HepG2 (cell line): Measurements from ENCODE around the gene SLC18A3. TPM values are rescaled to one million over a fixed set of nuclear protein-coding genes. Genes with fewer than 3 reads are reported as not detected.

Experiments used
- ATAC-seq: fragments of 200-7000 bp; cut with Tn5 transposase; 3 replicates; pipeline ENCODE4 v1.9.1; 2020; ENCODE audit warnings: mild to moderate bottlenecking, moderate library complexity
- BruUV-seq: library from RNA; stranded (reverse); fragments of 400-500 nt; replicated peaks from 2 replicates; lab custom pipeline; 2021; lab: Mats Ljungman, UMichigan
- CTCF ChIA-PET: fragments of 300-600 bp; formaldehyde crosslinking; extraction: SDS; loops from one replicate; lab custom pipeline; 2021; ENCODE audit warnings: low total read pairs, inconsistent platforms, low intra/inter-chr PET ratio; lab: Yijun Ruan, JAX
- POLR2A ChIA-PET: fragments of 350-600 bp; sonication (Branson Sonifier 250); formaldehyde crosslinking; loops from one replicate; lab custom pipeline; 2020; ENCODE audit warnings: antibody characterized with exemption, inconsistent platforms; lab: Yijun Ruan, JAX
- DNase-seq: peaks from one replicate; pipeline ENCODE4 v3.0.0-alpha.2; 2015; ENCODE audit warnings: low spot score
- FAIRE-seq: peaks from 3 replicates; lab custom pipeline; 2011; peaks lifted over from hg19 to GRCh38; lab: Jason Lieb, UNC
- H2AFZ ChIP-seq: one replicate; pipeline ENCODE4 v1.6.1; 2011; ENCODE audit warnings: low read length, inconsistent platforms
- H3K27ac ChIP-seq: fragments of 300-600 bp; 3 replicates; pipeline ENCODE4 v1.8.0; 2011; ENCODE audit warnings: mixed run types, mild to moderate bottlenecking, mixed read lengths, low read length, inconsistent platforms; ENCODE audit not compliant: insufficient read depth; ENCODE audit errors: extremely low read length
- H3K27me3 ChIP-seq, 2 experiments: fragments of 200-600 bp in 1 of 2; 2 replicates in 1 of 2; 3 replicates in 1 of 2; pipeline versions ENCODE4 v1.6.0 to v1.8.0; 2011; ENCODE audit warnings: low read length in 2 of 2, mild to moderate bottlenecking in 2 of 2, moderate library complexity in 2 of 2, inconsistent platforms in 1 of 2; ENCODE audit not compliant: insufficient read depth in 2 of 2, control insufficient read depth in 1 of 2
- H3K36me3 ChIP-seq, 2 experiments: fragments of 200-600 bp in 1 of 2; replicated peaks in 1 of 2; 2 replicates in 1 of 2; 3 replicates in 1 of 2; pipeline versions ENCODE4 v1.5.1 to v1.8.0; 2011; ENCODE audit warnings: low read length in 2 of 2, inconsistent platforms in 1 of 2; ENCODE audit not compliant: insufficient read depth in 2 of 2, control insufficient read depth in 1 of 2
- H3K4me1 ChIP-seq: 2 replicates; pipeline ENCODE4 v1.5.1; 2012; ENCODE audit warnings: low read length, inconsistent platforms; ENCODE audit not compliant: insufficient read depth
- H3K4me2 ChIP-seq: 2 replicates; pipeline ENCODE4 v1.6.0; 2011; ENCODE audit warnings: low read depth, low read length, inconsistent platforms
- H3K4me3 ChIP-seq, 3 experiments: fragments of 200-600 bp in 1 of 3; sonication (generic), shearing (Covaris generic) in 1 of 3; replicated peaks in 1 of 3; 2 replicates each; pipeline ENCODE4 v1.5.1; 2011 to 2016; ENCODE audit warnings: low read length in 3 of 3, inconsistent platforms in 2 of 3, low read depth in 2 of 3, mild to moderate bottlenecking in 2 of 3, control low read depth in 1 of 3, mixed read lengths in 1 of 3; ENCODE audit not compliant: insufficient read depth in 1 of 3
- H3K79me2 ChIP-seq: one replicate; pipeline ENCODE4 v1.6.1; 2011; ENCODE audit warnings: low read length, inconsistent platforms; ENCODE audit not compliant: insufficient read depth
- H3K9ac ChIP-seq: 2 replicates; pipeline ENCODE4 v1.6.0; 2011; ENCODE audit warnings: mild to moderate bottlenecking, low read depth, low read length, inconsistent platforms; ENCODE audit not compliant: insufficient read depth
- H3K9me3 ChIP-seq: 2 replicates; pipeline ENCODE4 v1.5.1; 2012; ENCODE audit warnings: mild to moderate bottlenecking, low read length
- H4K20me1 ChIP-seq: 2 replicates; pipeline ENCODE4 v1.6.0; 2011; ENCODE audit warnings: inconsistent platforms, mild to moderate bottlenecking, low read length, moderate library complexity; ENCODE audit not compliant: insufficient read depth
- ETV5 ChIP-seq: IDR thresholded peaks from 2 replicates; pipeline ENCODE4 v1.6.1; 2018; ENCODE audit warnings: missing biosample characterization, missing genetic modification reagents, inconsistent platforms, borderline replicate concordance
- FOXK2 ChIP-seq: fragments of 450-650 bp; IDR thresholded peaks from 2 replicates; pipeline ENCODE4 v1.6.1; 2016
- KAT2B ChIP-seq: fragments of 150-350 bp; IDR thresholded peaks from 2 replicates; pipeline ENCODE4 v1.6.1; 2014; ENCODE audit warnings: low read depth, low read length, borderline replicate concordance
- KIAA2018 ChIP-seq: sonication (generic); formaldehyde crosslinking; IDR thresholded peaks from 2 replicates; pipeline ENCODE4 v1.5.0; 2020; ENCODE audit warnings: mild to moderate bottlenecking, missing genetic modification reagents, borderline replicate concordance
- SKI ChIP-seq: fragments of 450-650 bp; IDR thresholded peaks from one replicate; pipeline ENCODE4 v1.6.1; 2018; ENCODE audit warnings: mild to moderate bottlenecking; ENCODE audit not compliant: partially characterized antibody
- SRSF1 ChIP-seq: fragments of 200-400 bp; formaldehyde crosslinking; optimal IDR thresholded peaks from 2 replicates; pipeline ENCODE3; 2017; ENCODE audit warnings: mild to moderate bottlenecking, low read depth, low read length, moderate library complexity
- ZNF782 ChIP-seq: sonication (generic); formaldehyde crosslinking; IDR thresholded peaks from 2 replicates; pipeline ENCODE4 v1.4.0; 2020; ENCODE audit warnings: missing genetic modification reagents, mild to moderate bottlenecking, borderline replicate concordance
- WGBS: methylation state at CpG from one replicate; pipeline ENCODE4 v1.1.6; 2017; ENCODE audit warnings: low lambda C conversion rate; 5-methylcytosine and 5-hydroxymethylcytosine counted together
- in situ Hi-C: cut with HindIII; loops from 2 replicates; pipeline ENCODE4 v1.10.0; 2017; ENCODE audit warnings: low pct_unique_long_range_greater_than_20kb; ENCODE audit not compliant: extremely low pct_ligation_motif_present
- intact Hi-C: fragments of 100-400 bp; cut with micrococcal nuclease; formaldehyde crosslinking; loops from one replicate; pipeline ENCODE4 v1.10.0; 2022; ENCODE audit not compliant: unreplicated experiment
- polyA plus RNA-seq, 8 experiments: library from polyadenylated mRNA; depleted of rRNA in 3 of 8; stranded (reverse) in 7 of 8; unstranded in 1 of 8; fragments of >200 nt; fragmentation: Illumina TruSeq in 4 of 8; extraction: Trizol in 4 of 8; gene quantifications; 2 replicates each; pipeline versions ENCODE4 v1.2.1 to v1.2.3, GENCODE V29; 2011 to 2016; ENCODE audit warnings: low read depth in 4 of 8, missing spikeins in 1 of 8, mixed read lengths in 1 of 8; ENCODE audit not compliant: insufficient read depth in 1 of 8
- total RNA-seq, 5 experiments: library from RNA; depleted of rRNA; stranded (reverse); fragments of >200 nt; fragmentation: Illumina TruSeq; extraction: Trizol; gene quantifications; 2 replicates each; pipeline ENCODE4 v1.2.3, GENCODE V29; 2016; ENCODE audit warnings: low read depth in 1 of 5
- TF ChIP-seq, protein P1 (sequence below): sonication (generic); formaldehyde crosslinking; IDR thresholded peaks from 2 replicates; pipeline ENCODE4 v1.5.1; 2020; ENCODE audit warnings: missing genetic modification reagents, mild to moderate bottlenecking, borderline replicate concordance
- TF ChIP-seq, protein P2 (sequence below): sonication (generic); formaldehyde crosslinking; conservative IDR thresholded peaks from 2 replicates; pipeline ENCODE4 v1.8.1; 2023; ENCODE audit warnings: missing genetic modification reagents
- TF ChIP-seq, protein P3 (sequence below): sonication (generic); formaldehyde crosslinking; IDR thresholded peaks from 2 replicates; pipeline ENCODE4 v1.4.0; 2020; ENCODE audit warnings: mild to moderate bottlenecking, missing genetic modification reagents

SLC18A3 gene
- total and polyA plus RNA-seq, 2 of the 13 experiments (the other 11 are each of a cell fraction or from before 2014, with no cell fraction given): not detected

- intact Hi-C loops: no loop called here
- Histone ChIP-seq H3K9ac (no peak overlapping the region), H3K27ac (no peak overlapping the region), H3K9me3 (no peaks in the 10 kb centered on the region), H3K4me3 (no peak overlapping the region), H3K4me2 (no peak overlapping the region), H3K4me1 (peaks cover 12% of the 10 kb centered on the region; the same call in 1 of the 2 replicates), H3K79me2 (no peaks in the 10 kb centered on the region), H2AFZ (no peak overlapping the region), H4K20me1 (no peaks in the 10 kb centered on the region; the same call in 1 of the 2 replicates), H3K27me3 (peaks cover 0 to 13% of the 10 kb centered on the region in 2 experiments; a peak in 2 of 5 replicates), H3K36me3 (no peaks in the 10 kb centered on the region)
- DNase-seq: no peak
- ChIA-PET CTCF (no interaction called here), POLR2A (no interaction called here)
- BruUV-seq: no TSS peak
- WGBS: 38% methylated on average over 10 of the region's 11 CpGs
- TF ChIP-seq, protein P1, sequence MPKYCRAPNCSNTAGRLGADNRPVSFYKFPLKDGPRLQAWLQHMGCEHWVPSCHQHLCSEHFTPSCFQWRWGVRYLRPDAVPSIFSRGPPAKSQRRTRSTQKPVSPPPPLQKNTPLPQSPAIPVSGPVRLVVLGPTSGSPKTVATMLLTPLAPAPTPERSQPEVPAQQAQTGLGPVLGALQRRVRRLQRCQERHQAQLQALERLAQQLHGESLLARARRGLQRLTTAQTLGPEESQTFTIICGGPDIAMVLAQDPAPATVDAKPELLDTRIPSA (CRISPR knock-in tag): no peak
- TF ChIP-seq, protein P2, sequence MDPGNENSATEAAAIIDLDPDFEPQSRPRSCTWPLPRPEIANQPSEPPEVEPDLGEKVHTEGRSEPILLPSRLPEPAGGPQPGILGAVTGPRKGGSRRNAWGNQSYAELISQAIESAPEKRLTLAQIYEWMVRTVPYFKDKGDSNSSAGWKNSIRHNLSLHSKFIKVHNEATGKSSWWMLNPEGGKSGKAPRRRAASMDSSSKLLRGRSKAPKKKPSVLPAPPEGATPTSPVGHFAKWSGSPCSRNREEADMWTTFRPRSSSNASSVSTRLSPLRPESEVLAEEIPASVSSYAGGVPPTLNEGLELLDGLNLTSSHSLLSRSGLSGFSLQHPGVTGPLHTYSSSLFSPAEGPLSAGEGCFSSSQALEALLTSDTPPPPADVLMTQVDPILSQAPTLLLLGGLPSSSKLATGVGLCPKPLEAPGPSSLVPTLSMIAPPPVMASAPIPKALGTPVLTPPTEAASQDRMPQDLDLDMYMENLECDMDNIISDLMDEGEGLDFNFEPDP (CRISPR knock-in tag): no peak
- TF ChIP-seq ETV5 (no peak), KIAA2018 (CRISPR knock-in tag) (no peak), SKI (no peak), SRSF1 (no peak), FOXK2 (no peak), KAT2B (no peak), ZNF782 (no peak)
- TF ChIP-seq, protein P3, sequence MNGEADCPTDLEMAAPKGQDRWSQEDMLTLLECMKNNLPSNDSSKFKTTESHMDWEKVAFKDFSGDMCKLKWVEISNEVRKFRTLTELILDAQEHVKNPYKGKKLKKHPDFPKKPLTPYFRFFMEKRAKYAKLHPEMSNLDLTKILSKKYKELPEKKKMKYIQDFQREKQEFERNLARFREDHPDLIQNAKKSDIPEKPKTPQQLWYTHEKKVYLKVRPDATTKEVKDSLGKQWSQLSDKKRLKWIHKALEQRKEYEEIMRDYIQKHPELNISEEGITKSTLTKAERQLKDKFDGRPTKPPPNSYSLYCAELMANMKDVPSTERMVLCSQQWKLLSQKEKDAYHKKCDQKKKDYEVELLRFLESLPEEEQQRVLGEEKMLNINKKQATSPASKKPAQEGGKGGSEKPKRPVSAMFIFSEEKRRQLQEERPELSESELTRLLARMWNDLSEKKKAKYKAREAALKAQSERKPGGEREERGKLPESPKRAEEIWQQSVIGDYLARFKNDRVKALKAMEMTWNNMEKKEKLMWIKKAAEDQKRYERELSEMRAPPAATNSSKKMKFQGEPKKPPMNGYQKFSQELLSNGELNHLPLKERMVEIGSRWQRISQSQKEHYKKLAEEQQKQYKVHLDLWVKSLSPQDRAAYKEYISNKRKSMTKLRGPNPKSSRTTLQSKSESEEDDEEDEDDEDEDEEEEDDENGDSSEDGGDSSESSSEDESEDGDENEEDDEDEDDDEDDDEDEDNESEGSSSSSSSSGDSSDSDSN: no peak
- TF ChIP-seq, all 625 proteins: peak for 0
- ATAC-seq (no peak), FAIRE-seq (no peak)
- in situ Hi-C loops: loop anchor here (10.0 to 25.0 kb wide), 2 partner anchors 167 to 615 kb away; partner anchors contain the start of gene OGDHL
These were observed 12.5 kb upstream of the SLC18A3 start for GRCh38 chr10:49597426-49598163.
